GM18951 (cell line): Measurements from ENCODE around the gene SRGAP1.

ENCODE experiments used
- POLR2A ChIP-seq: IDR thresholded peaks from 4 replicates; pipeline ENCODE4 v1.6.1; 2011; ENCODE audit warnings: mild to moderate bottlenecking; ENCODE audit not compliant: insufficient read length, insufficient read depth; ENCODE audit errors: extremely low read depth
- in situ Hi-C: fragments of 300-500 bp; cut with MboI; formaldehyde crosslinking; loops from one replicate; pipeline ENCODE4 v1.12.0; 2022; ENCODE audit warnings: low sequenced_read_pairs, mixed read lengths, inconsistent platforms; ENCODE audit not compliant: unreplicated experiment

The SRGAP1 gene

DNA sequence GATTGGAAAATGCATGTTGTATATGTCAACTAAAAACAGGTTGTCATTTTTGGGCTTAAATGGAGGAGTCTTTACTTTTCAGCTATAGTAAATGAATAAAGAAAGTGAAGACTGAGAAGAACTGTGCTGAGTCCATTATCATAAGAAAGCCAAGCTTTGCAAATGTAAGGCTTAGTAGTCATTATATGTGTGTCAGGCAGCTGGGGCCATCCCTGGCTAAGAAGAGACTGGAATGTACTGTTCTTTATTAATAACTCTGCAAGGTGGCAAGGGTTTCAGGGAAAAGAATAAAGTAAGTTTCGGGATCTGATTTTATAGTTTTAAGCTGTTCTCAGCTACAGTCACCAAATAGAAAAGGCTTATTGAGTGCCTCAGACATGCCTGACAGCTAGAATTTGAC is 48.7 kb downstream of the SRGAP1 start:
- TF ChIP-seq POLR2A, result no peak
- in situ Hi-C loops, result no loop called here

GRCh38 chr12:63894132-63894531 is 49.6 kb downstream of the SRGAP1 start:
- TF ChIP-seq POLR2A, result no peak
- in situ Hi-C loops, result no loop called here

DNA sequence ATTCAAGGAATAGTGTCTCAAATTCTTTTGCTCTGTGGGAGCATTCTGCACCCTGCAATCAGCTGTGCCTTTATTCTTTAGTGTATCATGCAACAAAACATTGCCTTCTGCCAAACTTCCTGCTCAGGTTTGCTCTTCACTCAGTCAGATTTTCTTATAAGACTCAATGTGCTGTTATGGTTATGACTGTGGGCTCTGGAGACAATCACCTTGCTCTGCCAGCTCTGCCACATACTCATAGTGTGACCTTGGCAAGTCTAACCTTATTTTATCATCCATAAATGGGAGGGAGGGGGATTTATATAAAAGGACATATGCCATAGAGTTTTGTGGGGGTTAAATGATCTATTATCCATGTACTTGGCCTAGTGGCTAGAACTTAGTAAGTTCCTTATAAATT is 51.3 kb downstream of the SRGAP1 start:
- no peak for TF ChIP-seq POLR2A
- in situ Hi-C loops, result no loop called here

DNA sequence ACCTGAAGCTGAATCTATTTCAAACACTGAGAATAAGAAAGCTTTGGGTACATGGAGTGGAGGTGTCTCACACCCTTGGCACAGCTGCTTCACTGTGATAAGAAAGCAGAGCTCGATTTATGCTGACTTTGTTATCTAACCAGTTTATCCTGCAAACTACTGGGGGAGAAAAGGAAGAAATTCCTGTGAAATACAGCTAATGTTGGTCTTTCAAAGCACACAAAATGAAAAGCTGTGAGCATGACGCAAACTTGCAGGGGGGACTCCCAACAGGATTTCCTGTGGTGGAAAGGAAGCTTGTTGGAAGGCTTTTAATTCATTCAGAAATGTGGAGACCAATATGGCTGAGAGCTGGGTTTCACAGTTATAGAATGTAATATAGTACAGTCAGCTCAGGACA is 53.4 kb downstream of the SRGAP1 start:
- in situ Hi-C loops, result no loop called here
- TF ChIP-seq POLR2A, result no peak

DNA sequence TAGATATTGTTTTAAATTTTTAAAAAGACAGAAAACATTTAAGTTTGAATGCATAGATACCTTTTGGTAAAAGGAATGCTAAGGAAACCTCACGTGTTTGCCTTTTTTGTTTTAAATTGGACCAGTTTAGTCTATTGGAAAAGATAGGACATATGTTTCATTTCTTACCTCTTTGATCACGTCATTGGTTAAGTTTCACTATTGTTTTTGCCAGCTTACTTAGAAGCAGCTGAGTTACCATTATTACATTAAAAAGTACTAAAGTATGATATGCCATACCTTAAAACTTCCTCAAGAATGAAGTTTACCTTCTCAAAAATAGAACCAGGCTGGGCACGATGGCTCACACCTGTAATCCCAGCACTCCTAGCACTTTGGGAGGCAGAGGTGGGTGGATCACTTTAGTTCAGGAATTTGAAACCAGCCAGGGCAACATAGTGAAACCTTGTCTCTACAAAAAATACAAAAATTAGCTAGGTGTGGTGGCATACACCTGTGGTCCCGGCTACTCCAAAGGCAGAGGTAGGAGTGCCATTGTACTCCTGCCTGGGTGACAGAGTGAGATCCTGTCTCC is 54.4 kb downstream of the SRGAP1 start:
- in situ Hi-C loops, result no loop called here

GRCh38 chr12:63899396-63899795 is 54.9 kb downstream of the SRGAP1 start:
- no peak for TF ChIP-seq POLR2A
- in situ Hi-C loops, result no loop called here

More for the DNA sequence above, 54.4 kb downstream of the SRGAP1 start:
- no peak for TF ChIP-seq POLR2A

DNA sequence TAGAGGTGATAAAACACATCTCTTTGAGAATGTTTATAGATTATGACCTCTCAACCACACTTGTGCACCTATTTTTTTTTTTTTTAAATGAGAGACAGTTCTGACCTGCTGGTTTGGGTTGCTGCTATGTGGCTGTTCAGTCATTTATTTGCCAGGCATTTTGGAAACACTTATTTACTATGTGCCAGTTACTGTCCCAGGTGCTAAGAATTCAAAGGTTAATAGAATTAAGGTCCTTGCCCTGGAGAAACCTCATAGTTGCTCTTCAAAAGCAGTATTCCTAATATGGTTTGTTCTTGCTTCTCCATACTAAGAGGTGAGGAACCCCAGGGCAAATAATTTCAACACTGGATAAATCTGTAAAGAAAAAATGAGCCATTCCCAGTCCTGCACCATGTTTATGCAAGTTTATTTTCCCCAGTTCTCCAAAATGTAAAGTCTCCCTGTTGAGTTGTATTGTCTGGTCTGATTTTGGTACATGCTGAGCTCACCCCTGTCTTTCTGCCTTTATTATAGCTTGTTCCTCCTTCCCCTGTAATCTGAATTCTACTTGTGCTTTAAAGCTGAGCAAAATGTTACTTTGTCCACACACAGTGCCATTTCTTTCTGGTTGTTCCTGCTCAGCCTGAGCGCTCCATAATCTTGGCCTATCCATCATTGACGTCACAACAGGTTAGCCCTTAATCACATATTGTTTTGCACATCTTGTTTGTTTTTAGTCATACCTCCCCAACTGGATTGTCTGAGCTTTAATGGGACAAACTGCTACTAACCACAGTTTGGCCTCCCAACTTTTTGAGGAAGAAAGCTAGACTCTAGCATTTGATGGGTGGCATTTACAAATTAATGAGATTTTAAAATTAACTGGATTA is 56.7 kb downstream of the SRGAP1 start:
- in situ Hi-C loops, result no loop called here
- no peak for TF ChIP-seq POLR2A

DNA sequence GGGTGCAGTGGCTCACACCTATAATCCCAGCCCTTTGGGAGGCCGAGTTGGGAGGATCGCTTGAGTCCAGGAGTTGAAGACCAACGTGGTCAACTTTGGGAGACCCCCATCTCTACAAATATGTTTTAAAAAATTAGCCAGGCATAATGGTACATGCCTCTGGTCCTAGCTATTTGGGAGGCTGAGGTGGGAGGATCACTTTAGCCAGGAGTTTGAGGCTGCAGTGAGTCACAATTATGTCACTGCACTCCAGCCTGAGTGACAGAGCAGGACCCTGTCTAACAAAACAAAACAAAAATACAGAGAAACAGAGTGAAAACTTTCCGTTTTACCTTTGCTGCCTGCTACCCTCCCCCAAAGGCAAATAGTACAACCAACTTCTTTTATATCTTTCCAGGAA is 60.2 kb downstream of the SRGAP1 start:
- in situ Hi-C loops, result no loop called here
- no peak for TF ChIP-seq POLR2A

DNA sequence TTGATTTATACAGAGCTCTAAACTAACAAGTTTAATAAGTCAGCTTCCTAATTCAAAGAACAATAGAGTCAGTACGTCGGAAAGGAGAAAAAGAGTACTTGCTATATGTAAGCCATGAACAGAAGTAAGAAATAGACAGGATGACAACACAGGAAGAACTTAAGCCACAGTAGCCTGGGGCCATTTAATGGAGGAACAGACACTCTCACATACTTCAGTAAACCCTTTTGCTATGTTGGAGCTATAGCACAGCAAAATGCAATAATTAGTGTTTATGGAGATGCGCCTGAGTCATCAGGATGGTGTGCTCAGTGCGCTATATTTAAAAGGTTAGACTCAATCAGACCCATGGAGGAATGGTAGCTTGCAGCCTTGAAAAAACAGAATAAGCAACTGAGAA is 61.0 kb downstream of the SRGAP1 start:
- no peak for TF ChIP-seq POLR2A
- in situ Hi-C loops, result no loop called here

- no peak for TF ChIP-seq POLR2A
- in situ Hi-C loops, result no loop called here
Measured at GRCh38 chr12:63906876-63907275, 62.4 kb downstream of the SRGAP1 start.

DNA sequence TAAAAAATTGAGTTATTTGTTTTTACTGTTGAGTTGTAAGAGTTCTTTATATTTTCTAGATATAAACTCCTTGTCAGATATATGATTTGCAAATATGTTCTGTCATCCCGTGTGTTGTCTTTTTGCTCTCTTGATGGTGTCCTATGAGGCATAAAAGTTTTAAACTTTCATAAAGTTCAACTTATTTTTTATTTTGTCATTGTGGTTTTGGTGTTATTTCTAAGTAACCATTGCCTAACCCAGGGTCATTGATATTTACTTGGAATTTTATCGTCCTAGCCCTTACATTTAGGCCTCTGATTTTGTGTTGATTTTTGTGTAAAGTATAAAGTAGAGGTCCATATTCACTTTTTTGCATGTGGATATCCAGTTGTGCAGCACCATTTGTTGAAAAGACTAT is 63.1 kb downstream of the SRGAP1 start:
- TF ChIP-seq POLR2A, result no peak
- in situ Hi-C loops, result no loop called here

- no peak for TF ChIP-seq POLR2A
- in situ Hi-C loops, result no loop called here
Measured at GRCh38 chr12:63909746-63910145, 65.2 kb downstream of the SRGAP1 start.

DNA sequence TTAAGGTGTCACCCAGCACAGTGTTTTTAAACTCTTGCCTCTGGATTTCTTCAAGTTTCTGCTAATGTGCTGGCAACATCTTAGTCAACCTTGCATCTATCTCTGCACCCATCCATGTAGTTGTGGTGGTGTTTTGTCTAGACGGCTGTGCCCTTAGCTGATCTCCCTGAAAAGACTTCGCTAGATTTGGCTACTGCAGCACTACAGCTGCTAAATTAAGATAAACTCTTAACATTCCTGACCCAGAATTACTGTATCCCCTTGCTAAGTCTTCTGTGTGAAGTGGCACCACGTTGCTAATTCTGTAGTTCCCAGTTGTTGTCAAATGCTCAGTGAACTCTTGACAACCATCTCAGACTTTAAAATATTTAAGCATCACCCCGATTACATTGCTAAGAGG is 66.8 kb downstream of the SRGAP1 start:
- in situ Hi-C loops, result no loop called here
- no peak for TF ChIP-seq POLR2A

DNA sequence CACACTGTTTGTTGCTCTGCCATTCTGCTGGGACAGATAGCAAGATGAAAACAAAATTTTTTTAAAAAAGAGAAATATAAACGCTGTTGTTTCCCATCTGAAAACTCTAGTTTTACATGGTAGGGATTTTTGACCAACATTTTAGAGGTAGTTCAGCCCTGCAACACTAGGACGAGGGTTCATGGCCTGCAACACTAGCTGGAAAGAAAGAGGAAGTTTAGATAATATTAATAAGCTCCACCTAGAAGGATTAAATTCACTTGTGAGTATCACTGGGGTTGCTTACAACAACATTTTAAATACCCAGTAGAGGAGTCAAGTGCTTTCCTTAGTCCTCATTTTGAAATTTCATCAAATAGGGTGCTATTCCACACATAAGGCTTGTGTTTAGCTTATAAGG is 68.2 kb downstream of the SRGAP1 start:
- in situ Hi-C loops, result no loop called here
- no peak for TF ChIP-seq POLR2A
